Neural cell (in vitro differentiated cells): ENCODE results near the gene EPC1. TPM values are rescaled to one million over a fixed set of nuclear protein-coding genes. Genes with fewer than 3 reads are reported as not detected.

ENCODE experiments used
- H2AFZ ChIP-seq: fragments of 200-600, 300-800 bp; sonication (generic), shearing (Covaris generic); 2 replicates; pipeline ENCODE4 v1.6.0; 2014; ENCODE audit warnings: low read depth, mild to moderate bottlenecking, antibody characterized with exemption, low read length, moderate library complexity
- H3F3A ChIP-seq: fragments of 200-600 bp; shearing (Covaris generic); 2 replicates; pipeline ENCODE4 v1.6.1; 2016; ENCODE audit warnings: mild to moderate bottlenecking, moderate library complexity, mixed read lengths, antibody characterized with exemption, low read length; ENCODE audit not compliant: insufficient read depth, poor library complexity, severe bottlenecking
- H3K27ac ChIP-seq: fragments of 200-600, 300-800 bp; sonication (generic), shearing (Covaris generic); 2 replicates; pipeline ENCODE4 v1.5.1; 2014; ENCODE audit warnings: mild to moderate bottlenecking, low read length, moderate library complexity
- H3K27me3 ChIP-seq: fragments of 300-800, 200-600 bp; sonication (generic), shearing (Covaris generic); 2 replicates; pipeline ENCODE4 v1.6.0; 2014; ENCODE audit warnings: mild to moderate bottlenecking, low read depth, low read length, moderate library complexity; ENCODE audit not compliant: insufficient read depth
- H3K36me3 ChIP-seq: fragments of 300-800, 200-600 bp; sonication (generic), shearing (Covaris generic); 2 replicates; pipeline ENCODE4 v1.5.1; 2014; ENCODE audit warnings: mild to moderate bottlenecking, antibody characterized with exemption, low read length, moderate library complexity; ENCODE audit not compliant: insufficient read depth
- H3K4me2 ChIP-seq: fragments of 300-800, 200-600 bp; sonication (generic), shearing (Covaris generic); 2 replicates; pipeline ENCODE4 v1.6.0; 2014; ENCODE audit warnings: mild to moderate bottlenecking, low read length
- H3K4me3 ChIP-seq: fragments of 300-800, 200-600 bp; sonication (generic), shearing (Covaris generic); 2 replicates; pipeline ENCODE4 v1.5.1; 2014; ENCODE audit warnings: mild to moderate bottlenecking, low read length, moderate library complexity
- H3K79me2 ChIP-seq: fragments of 200-600 bp; shearing (Covaris generic); replicated peaks from 2 replicates; pipeline ENCODE4 v1.6.0; 2014; ENCODE audit warnings: mild to moderate bottlenecking, low read length, moderate library complexity; ENCODE audit not compliant: insufficient read depth
- H3K9ac ChIP-seq: fragments of 300-800, 200-600 bp; sonication (generic), shearing (Covaris generic); 2 replicates; pipeline ENCODE4 v1.6.1; 2016; ENCODE audit warnings: mild to moderate bottlenecking, low read length, mixed read lengths
- H3K9me2 ChIP-seq: fragments of 200-600 bp; shearing (Covaris generic); 2 replicates; pipeline ENCODE4 v1.6.1; 2016; ENCODE audit warnings: mild to moderate bottlenecking, low read length, mixed read lengths; ENCODE audit not compliant: insufficient read depth
- H3K9me3 ChIP-seq: fragments of 200-600, 300-800 bp; sonication (generic), shearing (Covaris generic); 2 replicates; pipeline ENCODE4 v1.6.1; 2016; ENCODE audit warnings: mild to moderate bottlenecking, mixed run types, low read length, moderate library complexity, mixed read lengths
- H4K20me1 ChIP-seq: fragments of 200-600 bp; shearing (Covaris generic); 2 replicates; pipeline ENCODE4 v1.6.1; 2016; ENCODE audit warnings: mild to moderate bottlenecking, mixed run types; ENCODE audit not compliant: insufficient read depth
- CTCF ChIP-seq: fragments of 450-650 bp; IDR thresholded peaks from 2 replicates; pipeline ENCODE4 v1.5.1; 2014; ENCODE audit warnings: antibody characterized with exemption, mild to moderate bottlenecking, moderate library complexity; ENCODE audit not compliant: poor library complexity, severe bottlenecking
- EP300 ChIP-seq: fragments of 450-650 bp; conservative IDR thresholded peaks from 2 replicates; pipeline ENCODE4 v1.6.1; 2014; ENCODE audit warnings: antibody characterized with exemption, mild to moderate bottlenecking, moderate library complexity; ENCODE audit not compliant: poor library complexity, severe bottlenecking
- EZH2 ChIP-seq: fragments of 200-600, 300-800 bp; shearing (Covaris generic), sonication (generic); IDR thresholded peaks from 2 replicates; pipeline ENCODE4 v1.6.1; 2014; ENCODE audit warnings: antibody characterized with exemption, low read length, borderline replicate concordance, mild to moderate bottlenecking; ENCODE audit not compliant: insufficient read depth, poor library complexity, severe bottlenecking
- MXI1 ChIP-seq: fragments of 450-650 bp; conservative IDR thresholded peaks from 2 replicates; pipeline ENCODE4 v1.6.1; 2014; ENCODE audit warnings: antibody characterized with exemption, mild to moderate bottlenecking; ENCODE audit not compliant: poor library complexity, severe bottlenecking
- POLR2AphosphoS5 ChIP-seq: IDR thresholded peaks from 2 replicates; pipeline ENCODE4 v1.6.1; 2012
- RAD21 ChIP-seq: fragments of 450-650 bp; conservative IDR thresholded peaks from 2 replicates; pipeline ENCODE4 v1.6.1; 2014; ENCODE audit warnings: antibody characterized with exemption, mild to moderate bottlenecking, moderate library complexity
- REST ChIP-seq: IDR thresholded peaks from 2 replicates; pipeline ENCODE4 v1.6.1; 2012; ENCODE audit warnings: borderline replicate concordance
- SMC3 ChIP-seq: fragments of 450-650 bp; conservative IDR thresholded peaks from 2 replicates; pipeline ENCODE4 v1.6.1; 2014; ENCODE audit warnings: antibody characterized with exemption, mild to moderate bottlenecking, moderate library complexity; ENCODE audit not compliant: poor library complexity
- TAF1 ChIP-seq: IDR thresholded peaks from 2 replicates; pipeline ENCODE4 v1.6.1; 2012; ENCODE audit warnings: low read depth
- polyA plus RNA-seq: library from polyadenylated mRNA; depleted of rRNA; stranded (reverse); fragments of >200 nt; gene quantifications from 2 replicates; pipeline ENCODE4 v1.2.3, GENCODE V29; 2014

EPC1 gene
- polyA plus RNA-seq, 1 donor from 2014 or later = 137 TPM

- Histone ChIP-seq H4K20me1 (no peaks in the 10 kb centered on the region), H3F3A (no peaks in the 10 kb centered on the region), H3K27me3 (no peaks in the 10 kb centered on the region), H3K9ac (no peak overlapping the region), H3K4me3 (no peak overlapping the region), H3K79me2 (no peaks in the 10 kb centered on the region), H3K9me2 (no peaks in the 10 kb centered on the region), H3K27ac (no peak overlapping the region), H3K9me3 (no peaks in the 10 kb centered on the region), H3K4me2 (no peak overlapping the region), H2AFZ (no peak overlapping the region), H3K36me3 (no peaks in the 10 kb centered on the region)
- TF ChIP-seq SMC3 (no peak), EZH2 (no peak), TAF1 (no peak), RAD21 (no peak), MXI1 (no peak), EP300 (no peak), POLR2AphosphoS5 (no peak), REST (no peak), CTCF (no peak)
These were observed 101.2 kb downstream of the EPC1 start for GRCh38 chr10:32245760-32246159.

- no peak overlapping the region for H3K4me2 ChIP-seq
- no peaks in the 10 kb centered on the region for H3K36me3 ChIP-seq
- H3K9ac ChIP-seq = no peak overlapping the region
- no peaks in the 10 kb centered on the region for H3K79me2 ChIP-seq
- TF ChIP-seq POLR2AphosphoS5 (no peak), REST (no peak), CTCF (no peak), SMC3 (no peak), TAF1 (no peak), EP300 (no peak), EZH2 (no peak), MXI1 (no peak), RAD21 (no peak)
- no peak overlapping the region for H3K4me3 ChIP-seq
- H3K9me2 ChIP-seq = no peaks in the 10 kb centered on the region
- no peaks in the 10 kb centered on the region for H3K27me3 ChIP-seq
- no peaks in the 10 kb centered on the region for H3F3A ChIP-seq
- no peaks in the 10 kb centered on the region for H3K9me3 ChIP-seq
- H2AFZ ChIP-seq = no peak overlapping the region
- H3K27ac ChIP-seq = no peak overlapping the region
- H4K20me1 ChIP-seq = no peaks in the 10 kb centered on the region
These were observed 102.3 kb downstream of the EPC1 start for GRCh38 chr10:32244421-32245207.
